Endothelial cell of umbilical vein (primary cell): Measurements from ENCODE around the gene ETS2. TPM values are rescaled to one million over a fixed set of nuclear protein-coding genes. Genes with fewer than 3 reads are reported as not detected.

Source experiments
- BruUV-seq: library from RNA; stranded (reverse); fragments of 400-500 nt; replicated peaks from 2 replicates; lab custom pipeline; 2021; lab: Mats Ljungman, UMichigan
- CTCF ChIA-PET: fragments of 300-600, 350-600 bp; sonication (Branson Sonifier 250); formaldehyde crosslinking; loops from one replicate; lab custom pipeline; 2021; ENCODE audit warnings: antibody characterized with exemption, inconsistent platforms; lab: Charles Lee
- POLR2A ChIA-PET: fragments of 300-600, 350-600 bp; sonication (Branson Sonifier 250); formaldehyde crosslinking; loops from one replicate; lab custom pipeline; 2021; ENCODE audit warnings: antibody characterized with exemption, inconsistent platforms; lab: Charles Lee
- DNase-seq: peaks from one replicate; pipeline ENCODE4 v3.0.0-alpha.2; 2011; ENCODE audit warnings: low read depth, low spot score
- FAIRE-seq: peaks from 2 replicates; lab custom pipeline; 2011; peaks lifted over from hg19 to GRCh38; lab: Jason Lieb, UNC
- H2AFZ ChIP-seq: 2 replicates; pipeline ENCODE4 v1.6.0; 2012; ENCODE audit warnings: low read depth, low read length, control low read depth, inconsistent platforms
- H3K27ac ChIP-seq: 2 replicates; pipeline ENCODE4 v1.5.1; 2011; ENCODE audit warnings: low read depth, mild to moderate bottlenecking, control low read depth, low read length, moderate library complexity; ENCODE audit not compliant: insufficient read depth
- H3K27me3 ChIP-seq, 2 experiments: 2 replicates each; pipeline versions ENCODE4 v1.6.0 to v1.6.1; 2011; ENCODE audit warnings: low read length in 2 of 2, mixed read lengths in 1 of 2; ENCODE audit not compliant: control insufficient read depth in 2 of 2, insufficient read depth in 2 of 2
- H3K36me3 ChIP-seq, 2 experiments: 2 replicates in 1 of 2; 3 replicates in 1 of 2; pipeline ENCODE4 v1.5.1; 2011; ENCODE audit warnings: low read length in 2 of 2, mild to moderate bottlenecking in 1 of 2, moderate library complexity in 1 of 2; ENCODE audit not compliant: control insufficient read depth in 2 of 2, insufficient read depth in 2 of 2; ENCODE audit errors: extremely low read depth in 1 of 2
- H3K4me1 ChIP-seq: 3 replicates; pipeline ENCODE4 v1.5.1; 2011; ENCODE audit warnings: mild to moderate bottlenecking, low read length; ENCODE audit not compliant: control insufficient read depth, insufficient read depth; ENCODE audit errors: extremely low read depth
- H3K4me2 ChIP-seq: 2 replicates; pipeline ENCODE4 v1.6.1; 2011; ENCODE audit warnings: low read length, control low read depth, mixed read lengths; ENCODE audit not compliant: insufficient read depth
- H3K4me3 ChIP-seq, 3 experiments: fragments of 200-600 bp in 1 of 3; sonication (generic), shearing (Covaris generic) in 1 of 3; replicated peaks in 1 of 3; 2 replicates each; pipeline ENCODE4 v1.5.1; 2011 to 2016; ENCODE audit warnings: control low read depth in 3 of 3, low read length in 3 of 3, mild to moderate bottlenecking in 2 of 3, inconsistent platforms in 1 of 3, low read depth in 1 of 3, moderate library complexity in 1 of 3; ENCODE audit not compliant: insufficient read depth in 1 of 3
- H3K79me2 ChIP-seq: 2 replicates; pipeline ENCODE4 v1.6.0; 2012; ENCODE audit warnings: low read length, inconsistent platforms; ENCODE audit not compliant: control insufficient read depth, insufficient read depth
- H3K9ac ChIP-seq: replicated peaks from 2 replicates; pipeline ENCODE3; 2011; ENCODE audit warnings: low read length, control low read depth; ENCODE audit not compliant: insufficient read depth; ENCODE audit errors: extremely low read depth
- H3K9me1 ChIP-seq: replicated peaks from 3 replicates; pipeline ENCODE4 v1.6.0; 2011; ENCODE audit warnings: mild to moderate bottlenecking, low read length; ENCODE audit not compliant: control insufficient read depth, insufficient read depth; ENCODE audit errors: extremely low read depth
- H3K9me3 ChIP-seq: replicated peaks from 2 replicates; pipeline ENCODE4 v1.5.1; 2012; ENCODE audit warnings: low read length, inconsistent platforms; ENCODE audit not compliant: control insufficient read depth, insufficient read depth
- H4K20me1 ChIP-seq: replicated peaks from 2 replicates; pipeline ENCODE3; 2011; ENCODE audit warnings: mild to moderate bottlenecking, low read length; ENCODE audit not compliant: control insufficient read depth, insufficient read depth; ENCODE audit errors: extremely low read depth
- EZH2 ChIP-seq: IDR thresholded peaks from 2 replicates; pipeline ENCODE4 v1.6.1; 2012; ENCODE audit warnings: borderline replicate concordance, low read depth, mild to moderate bottlenecking, moderate library complexity, low read length, inconsistent platforms; ENCODE audit not compliant: severe bottlenecking
- FOS ChIP-seq: IDR thresholded peaks from 2 replicates; pipeline ENCODE4 v1.6.1; 2011; ENCODE audit warnings: mild to moderate bottlenecking, low read length, moderate library complexity, borderline replicate concordance; ENCODE audit not compliant: insufficient read depth
- GATA2 ChIP-seq: IDR thresholded peaks from 2 replicates; pipeline ENCODE4 v1.7.0; 2011; ENCODE audit warnings: low read depth, mild to moderate bottlenecking, moderate library complexity, mixed read lengths, low read length; ENCODE audit not compliant: insufficient read length, insufficient read depth
- JUN ChIP-seq: IDR thresholded peaks from 2 replicates; pipeline ENCODE4 v1.6.1; 2011; ENCODE audit warnings: borderline replicate concordance, low read depth; ENCODE audit not compliant: insufficient read length, insufficient read depth
- MYC ChIP-seq: IDR thresholded peaks from one replicate; pipeline ENCODE4 v1.6.1; 2011; ENCODE audit warnings: mild to moderate bottlenecking, low read depth, low read length
- POLR2A ChIP-seq: IDR thresholded peaks from 2 replicates; pipeline ENCODE4 v1.6.1; 2012; ENCODE audit warnings: low read depth, mild to moderate bottlenecking, control low read depth, low read length
- POLR2AphosphoS5 ChIP-seq: IDR thresholded peaks from 2 replicates; pipeline ENCODE4 v1.6.1; 2012; ENCODE audit warnings: low read depth, mild to moderate bottlenecking, control low read depth, low read length, moderate library complexity; ENCODE audit not compliant: insufficient read depth
- dilution Hi-C: fragments of 300-500 bp; cut with MboI; formaldehyde crosslinking; loops from one replicate; pipeline ENCODE4 v1.15.0; 2019; ENCODE audit warnings: low sequenced_read_pairs; ENCODE audit not compliant: extremely low pct_ligation_motif_present
- intact Hi-C: fragments of 100-400 bp; cut with micrococcal nuclease; formaldehyde crosslinking; loops from one replicate; pipeline ENCODE4 v1.10.0; 2022
- polyA plus RNA-seq, 4 experiments: library from polyadenylated mRNA; depleted of rRNA in 3 of 4; stranded (reverse) in 3 of 4; unstranded in 1 of 4; fragments of >200 nt; gene quantifications; 2 replicates each; pipeline versions ENCODE4 v1.2.1 to v1.2.3, GENCODE V29; 2011 to 2012; ENCODE audit warnings: missing spikeins in 1 of 4
- total RNA-seq: library from RNA; stranded (reverse); gene quantifications from 2 replicates; pipeline ENCODE4 v1.2.3, GENCODE V29; 2021
- TF ChIP-seq, protein P1 (sequence below), 2 donors: IDR thresholded peaks; 1 replicate in 1 of 2; 2 replicates in 1 of 2; pipeline ENCODE4 v1.5.1; 2011; ENCODE audit warnings: low read length in 2 of 2, mild to moderate bottlenecking in 2 of 2, moderate library complexity in 2 of 2, control low read depth in 1 of 2, inconsistent platforms in 1 of 2, low read depth in 1 of 2; ENCODE audit not compliant: insufficient read depth in 1 of 2; ENCODE audit errors: extremely low read depth in 1 of 2
- TF ChIP-seq, protein P2 (sequence below): IDR thresholded peaks from 2 replicates; pipeline ENCODE4 v1.6.1; 2011; ENCODE audit not compliant: insufficient read depth, insufficient read length

ETS2 gene
- total and polyA plus RNA-seq, 2 donors (not counting 3 experiments of a cell fraction or from before 2014, with no cell fraction given): 16.3 to 54.5 TPM

DNA sequence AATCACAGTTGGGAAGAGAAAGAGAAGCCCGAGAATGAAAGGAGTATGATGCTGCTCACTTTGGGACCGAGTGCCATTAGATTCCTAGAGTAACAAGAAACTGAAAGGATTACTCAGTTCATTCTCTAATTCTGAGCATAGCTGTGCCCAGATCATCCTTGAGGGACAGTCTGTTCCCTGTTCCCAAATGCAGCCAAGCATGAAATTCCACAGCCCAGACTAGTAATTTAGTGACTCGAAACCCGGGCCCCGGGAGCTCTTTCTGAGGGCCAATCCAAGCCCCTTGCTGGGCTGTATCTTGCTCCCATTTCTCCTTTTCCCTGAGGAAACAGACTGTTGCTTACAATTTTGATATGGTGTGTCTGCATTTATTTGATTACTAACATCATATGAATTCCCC, 30.0 kb upstream of the ETS2 start:
- no peaks in the 10 kb centered on the region for H3K9me1 ChIP-seq
- no peak overlapping the region for H3K4me2 ChIP-seq
- ChIA-PET POLR2A (no interaction called here), CTCF (interaction anchor here (1.1 to 2.0 kb wide), 2 partner anchors 10 to 30 kb away, joined by 3 to 4 read pairs; no protein-coding TSS in a partner anchor)
- FAIRE-seq: no peak
- no peaks in the 10 kb centered on the region for H3K9me3 ChIP-seq
- BruUV-seq: no TSS peak
- H3K36me3 ChIP-seq: no peaks in the 10 kb centered on the region
- no peak overlapping the region for H2AFZ ChIP-seq
- H3K27me3 ChIP-seq: no peaks in the 10 kb centered on the region
- H4K20me1 ChIP-seq: no peaks in the 10 kb centered on the region
- intact Hi-C loops (no loop called here), dilution Hi-C loops (no loop called here)
- no peak for DNase-seq
- H3K27ac ChIP-seq: no peak overlapping the region
- TF ChIP-seq MYC (no peak), POLR2A (no peak), JUN (no peak), FOS (no peak)
- no peak overlapping the region for H3K9ac ChIP-seq
- H3K79me2 ChIP-seq: no peaks in the 10 kb centered on the region
- H3K4me3 ChIP-seq: no peak overlapping the region
- H3K4me1 ChIP-seq: peaks cover 17% of the 10 kb centered on the region

DNA sequence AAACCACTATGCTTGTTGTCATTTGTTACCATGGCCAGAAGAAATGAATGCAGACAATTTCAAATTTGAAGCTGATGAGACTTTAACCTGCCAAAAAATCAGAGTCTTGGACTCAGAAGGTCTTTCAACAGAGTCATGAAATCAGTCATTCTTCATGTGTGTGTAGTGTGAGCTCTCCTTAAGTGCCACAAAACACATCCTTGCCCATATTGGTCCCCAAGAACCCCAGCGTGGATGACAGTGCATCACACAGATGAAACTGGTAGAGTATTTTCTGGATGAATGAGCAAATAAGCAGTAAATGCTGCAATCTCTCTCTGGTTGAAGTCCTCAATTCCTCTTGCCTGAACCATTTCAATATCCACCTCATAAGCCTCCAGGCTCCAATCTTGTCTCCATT, 28.7 kb upstream of the ETS2 start:
- Histone ChIP-seq H3K9me1 (no peaks in the 10 kb centered on the region), H3K36me3 (no peaks in the 10 kb centered on the region), H2AFZ (no peak overlapping the region), H3K9ac (no peak overlapping the region), H3K4me1 (peaks cover 17% of the 10 kb centered on the region), H4K20me1 (no peaks in the 10 kb centered on the region), H3K4me2 (no peak overlapping the region), H3K9me3 (no peaks in the 10 kb centered on the region), H3K27ac (no peak overlapping the region), H3K79me2 (no peaks in the 10 kb centered on the region), H3K27me3 (no peaks in the 10 kb centered on the region), H3K4me3 (no peak overlapping the region)
- TF ChIP-seq GATA2: no peak
- TF ChIP-seq EZH2: no peak
- TF ChIP-seq POLR2A: no peak
- TF ChIP-seq, protein P1, sequence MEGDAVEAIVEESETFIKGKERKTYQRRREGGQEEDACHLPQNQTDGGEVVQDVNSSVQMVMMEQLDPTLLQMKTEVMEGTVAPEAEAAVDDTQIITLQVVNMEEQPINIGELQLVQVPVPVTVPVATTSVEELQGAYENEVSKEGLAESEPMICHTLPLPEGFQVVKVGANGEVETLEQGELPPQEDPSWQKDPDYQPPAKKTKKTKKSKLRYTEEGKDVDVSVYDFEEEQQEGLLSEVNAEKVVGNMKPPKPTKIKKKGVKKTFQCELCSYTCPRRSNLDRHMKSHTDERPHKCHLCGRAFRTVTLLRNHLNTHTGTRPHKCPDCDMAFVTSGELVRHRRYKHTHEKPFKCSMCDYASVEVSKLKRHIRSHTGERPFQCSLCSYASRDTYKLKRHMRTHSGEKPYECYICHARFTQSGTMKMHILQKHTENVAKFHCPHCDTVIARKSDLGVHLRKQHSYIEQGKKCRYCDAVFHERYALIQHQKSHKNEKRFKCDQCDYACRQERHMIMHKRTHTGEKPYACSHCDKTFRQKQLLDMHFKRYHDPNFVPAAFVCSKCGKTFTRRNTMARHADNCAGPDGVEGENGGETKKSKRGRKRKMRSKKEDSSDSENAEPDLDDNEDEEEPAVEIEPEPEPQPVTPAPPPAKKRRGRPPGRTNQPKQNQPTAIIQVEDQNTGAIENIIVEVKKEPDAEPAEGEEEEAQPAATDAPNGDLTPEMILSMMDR (IDR thresholded peaks at IDR 0.05; ENCODE audit: extremely low read depth in 1 of 2, insufficient read depth in 1 of 2, low read depth in 1 of 2, low read length in 2 of 2): no peak
- TF ChIP-seq JUN: no peak
- no peak for TF ChIP-seq MYC
- TF ChIP-seq FOS: no peak
- TF ChIP-seq, protein P2, sequence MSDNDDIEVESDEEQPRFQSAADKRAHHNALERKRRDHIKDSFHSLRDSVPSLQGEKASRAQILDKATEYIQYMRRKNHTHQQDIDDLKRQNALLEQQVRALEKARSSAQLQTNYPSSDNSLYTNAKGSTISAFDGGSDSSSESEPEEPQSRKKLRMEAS: no peak
- TF ChIP-seq POLR2AphosphoS5: no peak
- intact Hi-C loops: no loop called here
- POLR2A ChIA-PET: no interaction called here
- CTCF ChIA-PET: interaction anchor here (0.5 to 2.0 kb wide), 4 partner anchors 9 to 20 kb away, joined by 3 to 4 read pairs (median 4); no protein-coding TSS in a partner anchor
- DNase-seq (no peak), FAIRE-seq (no peak)
- no TSS peak for BruUV-seq
- dilution Hi-C loops: no loop called here
